GM12874 (cell line): ENCODE measurements around the gene POLR2J.

Source experiments
- CTCF ChIP-seq: IDR thresholded peaks from 2 replicates; pipeline ENCODE4 v1.5.1; 2011; ENCODE audit warnings: low read depth, mild to moderate bottlenecking, control low read depth, low read length, moderate library complexity; ENCODE audit not compliant: insufficient read depth

The POLR2J gene

GRCh38 chr7:102445674-102446071, 33.0 kb downstream of the POLR2J start:
- TF ChIP-seq CTCF = no peak

GRCh38 chr7:102444961-102445673, 33.6 kb downstream of the POLR2J start:
- no peak for TF ChIP-seq CTCF

GRCh38 chr7:102439963-102440795, 38.5 kb downstream of the POLR2J start:
- TF ChIP-seq CTCF = no peak

- no peak for TF ChIP-seq CTCF
These were observed 42.6 kb downstream of the POLR2J start for GRCh38 chr7:102436118-102436517.

GRCh38 chr7:102434039-102434486, 44.7 kb downstream of the POLR2J start:
- no peak for TF ChIP-seq CTCF

GRCh38 chr7:102433219-102434038, 45.3 kb downstream of the POLR2J start, which contains the start of gene ORAI2:
ORAI2 (plus strand) TSS chr7:102433575; CDS start chr7:102438957, 5,382 bp downstream.
- no peak for TF ChIP-seq CTCF
